ENCODE measurements around the gene RALBP1.
"Not testable (repeated sequence)": the region's sequence is repeated elsewhere in the genome, so short reads cannot be mapped to it uniquely, and the experiment has no call there.

RALBP1 gene

GRCh38 chr18:9474983-9475642 is at the start of gene RALBP1:
TSS of gene RALBP1 (plus strand) at chr18:9475513. CDS start at chr18:9513046, 37,533 bp downstream.
- DNase-seq: peak; percentile 98

GRCh38 chr18:9426753-9427152 is 48.6 kb upstream of the RALBP1 start:
- no peak for DNase-seq

- no peak for DNase-seq
Observed at GRCh38 chr18:9428301-9428706, 47.0 kb upstream of the RALBP1 start.

GRCh38 chr18:9428862-9429661 is 46.3 kb upstream of the RALBP1 start:
- no peak for DNase-seq

- no peak for DNase-seq
Observed at GRCh38 chr18:9429662-9429993, 45.7 kb upstream of the RALBP1 start.

- not testable (repeated sequence) for DNase-seq
Observed at GRCh38 chr18:9430315-9430714, 45.0 kb upstream of the RALBP1 start.

GRCh38 chr18:9431296-9431695 is 44.0 kb upstream of the RALBP1 start:
- DNase-seq: no peak

- DNase-seq: not testable (repeated sequence)
Observed at GRCh38 chr18:9433122-9433521, 42.2 kb upstream of the RALBP1 start.

GRCh38 chr18:9433671-9434121 is 41.6 kb upstream of the RALBP1 start:
- DNase-seq: no peak

GRCh38 chr18:9434122-9434701 is 41.1 kb upstream of the RALBP1 start:
- no peak for DNase-seq

- DNase-seq: no peak
Observed at GRCh38 chr18:9435041-9435440, 40.3 kb upstream of the RALBP1 start.

- DNase-seq: no peak
Observed at GRCh38 chr18:9436206-9436929, 38.9 kb upstream of the RALBP1 start.

- DNase-seq: no peak
Observed at GRCh38 chr18:9437021-9437437, 38.3 kb upstream of the RALBP1 start.

- DNase-seq: no peak
Observed at GRCh38 chr18:9437672-9438071, 37.6 kb upstream of the RALBP1 start.

GRCh38 chr18:9441061-9441460 is 34.3 kb upstream of the RALBP1 start:
- DNase-seq: no peak

GRCh38 chr18:9444549-9444948 is 30.8 kb upstream of the RALBP1 start:
- no peak for DNase-seq

GRCh38 chr18:9446839-9447238 is 28.5 kb upstream of the RALBP1 start:
- no peak for DNase-seq

GRCh38 chr18:9447334-9447733 is 28.0 kb upstream of the RALBP1 start:
- no peak for DNase-seq

- no peak for DNase-seq
Observed at GRCh38 chr18:9449600-9450414, 25.5 kb upstream of the RALBP1 start.

GRCh38 chr18:9450920-9451319 is 24.4 kb upstream of the RALBP1 start:
- DNase-seq: not testable (repeated sequence)

- no peak for DNase-seq
Observed at GRCh38 chr18:9453283-9453682, 22.0 kb upstream of the RALBP1 start.

- DNase-seq: no peak
Observed at GRCh38 chr18:9454061-9454703, 21.1 kb upstream of the RALBP1 start.
